ENCODE results near the gene NHS.
A peak's percentile ranks its signal among the peaks of the same experiment; 100 is the strongest.
"Not testable (repeated sequence)": the region's sequence is repeated elsewhere in the genome, so short reads cannot be mapped to it uniquely, and the experiment has no call there.

Gene NHS

DNA sequence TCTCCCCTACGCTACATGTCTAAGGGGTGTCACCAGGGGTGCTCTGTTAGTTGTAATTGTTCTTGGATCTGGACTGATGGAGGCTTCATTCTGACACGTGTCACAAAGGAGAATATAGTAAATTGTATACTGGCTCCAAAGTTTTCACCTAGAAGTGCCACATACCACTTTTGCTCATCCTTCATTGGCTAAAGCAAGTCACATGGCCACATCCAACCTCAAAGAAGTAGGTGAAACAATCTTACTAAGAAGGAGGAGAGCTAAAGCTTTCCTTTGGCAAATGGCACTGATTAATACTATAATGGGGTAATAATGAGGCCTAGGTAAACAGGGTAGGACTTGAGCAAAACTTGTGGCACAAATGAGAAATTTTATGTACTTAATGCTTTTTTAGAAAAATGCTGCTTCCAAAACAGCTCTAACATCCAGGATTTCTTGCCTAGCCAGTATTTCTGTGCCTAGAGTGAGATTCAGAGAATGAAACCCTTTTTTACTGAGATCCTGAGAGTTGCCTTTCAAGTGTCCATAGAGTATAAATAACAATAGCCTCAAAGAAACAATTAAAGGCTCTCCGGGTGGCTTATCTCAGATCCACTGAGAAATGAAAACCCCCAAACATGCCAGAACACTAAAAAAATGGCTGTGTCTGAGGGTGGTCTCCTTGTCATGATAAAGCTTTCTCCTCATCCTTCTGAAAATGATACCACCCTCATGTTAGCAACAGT is 34.7 kb downstream of the NHS start:
- no peak for DNase-seq

DNA sequence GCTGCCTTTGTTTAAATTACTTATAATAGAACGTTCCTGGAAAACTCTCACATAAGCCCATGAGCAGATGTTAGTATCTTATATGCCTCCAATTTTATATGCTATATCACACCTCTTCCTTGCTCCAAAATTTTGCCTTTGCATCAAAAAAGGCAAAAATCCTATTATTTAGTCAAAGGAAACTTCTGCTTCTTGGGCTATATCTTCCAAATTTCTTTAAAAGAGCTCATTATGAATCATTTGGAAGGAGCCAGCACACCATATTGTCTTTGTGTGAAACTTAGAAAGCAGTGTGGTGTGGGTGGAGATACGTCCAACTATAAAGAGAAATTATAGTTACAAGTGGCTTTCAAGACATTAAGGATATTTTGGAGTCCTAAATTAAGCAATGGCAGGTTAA is 35.7 kb downstream of the NHS start:
- no peak for DNase-seq

DNA sequence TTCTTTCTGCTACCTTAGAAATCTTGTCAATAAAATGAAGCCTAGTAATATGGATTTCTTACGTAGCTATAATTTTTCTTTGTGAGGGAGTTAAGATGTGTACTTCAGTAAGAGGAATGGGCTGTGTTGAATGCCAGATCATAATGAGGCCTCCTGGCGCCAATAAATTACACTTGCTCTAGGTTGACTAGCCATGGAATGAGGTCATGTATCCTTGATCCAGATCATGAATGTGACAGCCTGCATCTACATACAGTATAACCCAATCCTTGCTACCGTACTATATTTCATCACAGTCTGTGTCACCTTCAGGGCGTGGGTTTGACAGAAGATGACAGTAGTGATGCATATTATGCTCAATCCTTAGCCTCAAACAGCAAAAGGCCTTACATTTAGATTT is 36.2 kb downstream of the NHS start:
- DNase-seq: peak; percentile 55

DNA sequence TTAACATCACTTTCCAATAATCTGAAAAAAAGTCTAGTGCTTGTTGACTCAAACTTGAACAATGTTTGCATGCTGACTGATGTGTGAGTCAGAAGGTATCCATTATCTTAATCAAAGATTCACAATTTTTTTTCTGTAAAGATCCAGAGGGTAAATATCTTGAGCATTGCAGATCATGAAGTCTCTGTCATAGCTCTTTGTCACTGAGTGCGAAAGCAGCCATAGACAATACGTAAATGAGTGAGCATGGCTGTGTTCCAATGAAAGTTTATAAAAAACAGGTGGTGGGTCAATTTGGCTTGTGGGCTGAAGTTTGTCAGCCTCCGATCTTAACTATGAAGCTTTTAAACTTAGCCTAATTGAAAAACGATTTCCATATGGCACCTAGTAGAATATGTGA is 37.7 kb downstream of the NHS start:
- DNase-seq: no peak

DNA sequence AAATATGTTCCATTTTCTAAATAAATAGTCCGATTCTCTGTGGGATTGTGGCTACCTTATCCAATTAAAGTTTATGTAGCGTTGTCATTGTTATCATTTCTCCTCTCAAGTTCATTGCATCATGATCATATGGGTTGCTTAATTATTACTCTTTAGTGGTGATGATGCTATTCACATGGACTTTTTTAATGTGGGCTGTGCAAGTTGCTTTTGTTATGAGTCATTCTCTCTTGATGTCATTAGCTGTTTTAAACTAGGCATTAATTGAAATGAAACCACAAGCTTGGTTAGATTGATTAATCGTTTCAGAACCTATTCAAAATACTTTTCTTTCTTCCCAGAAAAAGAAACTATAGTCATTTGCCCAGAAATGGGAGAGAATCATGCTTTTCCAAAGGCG is 38.2 kb downstream of the NHS start:
- DNase-seq: no peak

DNA sequence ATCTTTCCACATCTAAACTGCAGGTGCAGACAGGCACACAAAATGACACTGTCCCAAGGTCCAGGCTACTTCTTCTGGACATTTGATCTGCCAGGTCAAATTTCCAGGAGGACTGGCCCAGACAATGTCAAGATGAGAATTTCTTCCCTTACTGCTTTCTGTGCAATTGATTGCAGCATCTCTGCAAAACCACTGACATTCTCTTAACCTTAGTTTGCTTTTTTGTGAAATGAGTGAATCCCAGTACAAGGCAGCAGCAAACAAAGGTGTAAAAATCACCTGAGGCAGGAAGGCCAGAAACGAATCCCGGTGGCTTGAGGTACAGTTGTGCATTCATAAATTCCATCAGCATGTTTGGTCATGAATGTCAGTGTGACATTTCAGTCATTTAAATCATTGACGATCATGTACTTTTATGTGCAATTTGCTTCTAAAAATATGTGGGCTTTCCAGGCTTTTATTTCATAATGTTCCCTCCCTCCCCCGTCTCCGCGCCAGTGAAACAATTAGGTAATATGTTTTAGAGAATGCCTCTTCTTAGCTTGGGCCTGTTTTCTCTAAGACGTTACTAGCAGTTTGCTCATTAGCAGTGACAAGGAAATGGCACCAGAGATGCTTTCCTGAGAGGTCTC is 39.1 kb downstream of the NHS start:
- DNase-seq: no peak

DNA sequence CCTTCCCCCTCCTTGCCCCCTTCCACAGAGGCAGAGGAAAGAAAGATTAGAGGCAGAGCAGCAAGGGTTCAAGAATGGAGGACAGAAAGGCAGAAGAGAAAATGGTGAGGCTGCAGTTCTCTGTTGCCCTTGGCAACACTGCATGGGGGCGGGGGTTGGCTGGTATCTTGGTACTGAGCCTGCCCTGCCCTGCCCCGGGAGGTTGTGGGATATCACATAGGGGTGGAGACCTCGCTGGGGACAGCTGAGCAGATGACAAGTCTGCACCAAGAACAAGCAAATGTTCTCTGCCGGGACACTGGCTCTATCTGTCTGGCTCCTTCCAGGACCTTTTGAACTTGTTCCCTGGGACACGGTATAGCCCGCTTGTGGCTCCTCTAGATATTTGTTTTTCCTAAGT is 39.8 kb downstream of the NHS start:
- DNase-seq: no peak

DNA sequence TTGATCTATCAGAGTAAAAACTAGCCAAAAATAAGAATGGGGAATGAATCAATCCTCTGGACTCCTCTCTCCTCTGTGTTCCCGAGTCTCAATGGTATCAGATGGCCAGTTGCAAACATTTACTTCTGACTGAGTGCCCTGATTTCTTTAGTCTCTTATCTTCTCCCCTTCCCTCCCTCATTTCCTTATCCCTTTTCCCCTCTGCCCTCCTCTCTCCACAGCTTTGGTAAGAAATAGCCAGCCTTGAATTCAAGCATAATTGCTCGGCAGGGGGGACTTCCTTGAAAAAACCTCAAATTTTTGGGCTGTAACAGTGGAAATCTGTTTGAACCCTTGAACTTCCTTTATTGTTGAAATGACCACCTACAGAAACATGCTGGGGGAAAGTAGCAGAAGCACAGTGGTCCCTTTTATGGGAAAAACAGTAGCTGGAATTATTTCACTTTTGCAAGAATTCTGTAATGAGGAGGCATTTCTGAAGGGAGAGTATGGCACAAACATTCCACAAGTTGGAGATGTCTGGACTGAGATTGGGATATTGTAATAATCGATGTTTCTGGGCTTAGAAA is 40.3 kb downstream of the NHS start:
- DNase-seq: no peak

DNA sequence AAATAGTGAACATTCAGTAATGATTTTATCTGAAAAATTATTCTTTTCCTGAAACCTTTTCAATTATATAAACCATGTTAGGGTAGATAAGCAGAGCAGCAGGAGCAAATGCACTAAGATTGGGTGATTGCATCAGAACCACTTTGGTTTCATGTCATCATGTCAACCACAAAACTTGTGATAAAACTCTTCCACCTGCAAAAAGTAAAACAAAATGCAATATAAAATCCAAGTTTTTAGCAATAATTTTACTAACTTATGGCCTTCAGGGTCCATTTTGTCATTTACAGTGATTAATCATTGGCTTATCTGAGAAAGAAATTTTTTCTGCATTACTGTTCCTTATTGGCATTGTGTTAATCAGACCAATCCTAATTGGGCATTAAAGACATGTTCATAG is 42.4 kb downstream of the NHS start:
- DNase-seq: no peak

DNA sequence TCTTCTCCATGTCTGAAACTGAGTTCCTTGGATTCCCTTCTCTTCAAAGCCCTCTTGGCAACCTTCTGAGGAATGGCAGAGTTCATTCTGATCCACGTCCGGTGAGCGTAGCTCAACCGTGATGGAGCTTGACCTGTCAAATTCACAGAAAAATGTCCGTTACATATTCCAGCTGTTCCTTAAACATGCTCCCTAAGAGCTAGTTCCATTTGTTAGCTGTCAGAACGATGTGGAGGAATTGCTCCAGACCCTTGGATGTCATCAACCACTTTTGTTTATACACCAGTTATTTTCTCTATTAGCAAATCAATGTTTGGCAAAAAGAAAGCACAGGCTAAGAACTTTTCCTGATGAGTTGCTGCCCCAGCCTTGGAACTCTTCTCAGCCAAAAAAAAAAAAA is 50.1 kb downstream of the NHS start:
- no peak for DNase-seq

DNA sequence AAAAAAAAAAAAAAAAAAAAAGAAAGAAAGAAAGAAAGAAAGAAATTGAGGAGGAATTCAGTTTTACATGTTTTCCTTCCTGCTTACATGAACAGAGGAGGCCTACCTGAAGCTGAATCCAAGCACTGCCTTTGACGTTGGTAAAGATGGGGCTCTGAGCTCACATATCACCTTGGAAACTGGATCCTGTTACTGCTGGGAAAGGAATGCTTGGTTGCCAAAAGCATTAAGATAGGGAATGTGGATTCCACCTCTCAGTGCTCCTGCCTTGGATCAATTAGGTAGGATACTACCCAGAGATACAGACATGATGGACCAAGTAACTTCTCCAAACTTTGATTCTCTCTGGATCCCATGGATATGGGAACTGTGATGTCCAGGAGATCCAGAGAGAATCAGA is 50.6 kb downstream of the NHS start:
- no peak for DNase-seq

DNA sequence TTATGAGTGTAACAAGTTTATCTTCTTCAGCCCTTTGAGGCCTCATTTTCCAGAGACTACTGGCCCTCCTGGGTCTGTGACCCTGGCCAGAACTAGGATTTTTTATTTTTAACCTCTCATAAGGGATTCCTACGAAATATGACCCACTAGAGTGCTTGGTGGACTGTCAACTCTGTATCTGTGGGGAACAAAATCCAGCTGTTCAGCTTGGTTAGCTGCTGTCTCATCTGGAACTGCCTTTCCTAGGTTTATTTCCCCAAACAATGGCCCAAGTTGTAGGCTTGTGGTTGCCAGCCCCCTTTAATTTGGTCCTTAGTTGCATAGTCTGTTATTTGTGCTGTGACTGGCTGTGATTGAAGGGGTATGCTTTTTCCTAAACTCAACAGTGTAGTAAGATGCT is 56.2 kb downstream of the NHS start:
- DNase-seq: no peak

DNA sequence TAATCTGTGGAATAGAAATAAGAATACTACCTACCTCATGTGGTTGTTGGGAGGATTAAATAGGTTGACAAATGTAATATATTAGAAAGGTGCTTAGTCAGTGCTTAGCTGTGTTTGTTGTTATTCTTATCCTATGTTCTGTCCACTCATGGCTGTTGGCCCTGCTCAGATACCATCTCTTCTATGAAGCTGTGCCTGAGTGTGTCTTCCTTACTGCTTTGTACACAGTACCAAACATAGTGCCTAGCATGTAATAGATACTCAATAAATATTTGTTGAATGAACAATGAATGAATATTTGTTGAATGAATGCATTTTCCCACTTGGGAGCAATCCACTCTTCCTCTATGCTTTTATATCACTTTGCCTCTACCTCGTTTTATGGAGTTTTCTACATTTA is 57.2 kb downstream of the NHS start:
- DNase-seq: no peak

DNA sequence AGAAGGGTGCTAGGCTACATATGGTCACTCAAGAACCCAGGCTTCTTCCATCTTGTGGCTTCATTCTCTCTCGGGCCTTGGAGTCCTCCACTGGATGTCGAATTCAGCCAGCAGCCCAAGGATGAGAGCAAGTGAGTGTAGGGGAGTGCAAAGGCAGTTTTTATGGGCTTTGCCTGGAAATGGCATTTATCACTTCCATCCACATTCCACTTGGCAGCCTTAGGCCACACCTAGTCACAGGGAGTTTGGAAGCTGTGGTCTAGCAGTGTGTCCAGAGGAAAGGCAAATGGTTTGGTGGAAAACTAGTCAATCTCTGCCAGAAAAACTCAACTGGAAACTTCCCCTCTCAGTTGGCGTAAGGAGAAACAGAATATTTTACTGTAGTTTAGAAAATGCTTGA is 59.0 kb downstream of the NHS start:
- DNase-seq: no peak

DNA sequence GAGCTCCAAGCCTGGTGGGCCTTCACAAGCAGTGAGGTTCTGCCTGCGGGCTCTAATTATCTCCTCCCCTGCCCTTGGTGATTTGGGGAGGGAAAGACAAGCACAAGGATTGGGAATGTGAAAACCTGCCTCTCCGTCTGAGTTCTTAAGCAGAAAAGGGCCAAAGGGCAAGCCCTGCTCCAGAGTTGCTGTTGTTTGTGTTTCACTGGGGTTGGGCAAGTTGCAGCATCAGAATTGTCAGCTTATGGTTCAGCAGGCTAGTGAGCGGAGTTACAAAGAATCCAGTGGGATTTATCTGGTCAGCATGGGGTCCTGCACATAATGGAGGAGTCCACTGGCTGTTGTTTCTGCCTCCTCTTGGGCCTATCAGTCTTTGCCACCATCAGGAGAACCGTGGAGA is 60.5 kb downstream of the NHS start:
- DNase-seq: no peak

DNA sequence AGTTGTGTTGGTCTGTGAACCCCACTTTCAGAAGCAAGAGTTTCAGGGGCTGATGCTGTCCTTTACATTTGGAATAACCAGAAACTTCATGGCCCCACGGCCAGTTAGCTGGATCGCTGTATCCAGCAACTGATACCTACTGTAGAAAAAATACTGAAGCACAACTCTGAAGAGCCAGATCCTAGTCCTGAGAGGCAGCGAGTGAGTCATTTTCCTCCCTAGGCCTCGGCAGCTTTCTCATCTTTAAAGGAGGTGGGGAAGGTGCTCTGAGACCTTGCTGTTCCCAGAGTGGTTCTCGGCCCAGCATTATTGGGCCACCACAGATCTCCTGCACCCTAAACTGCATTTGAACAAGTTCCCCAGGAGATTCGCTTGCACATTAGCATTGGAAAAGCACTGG is 63.2 kb downstream of the NHS start:
- DNase-seq: no peak

DNA sequence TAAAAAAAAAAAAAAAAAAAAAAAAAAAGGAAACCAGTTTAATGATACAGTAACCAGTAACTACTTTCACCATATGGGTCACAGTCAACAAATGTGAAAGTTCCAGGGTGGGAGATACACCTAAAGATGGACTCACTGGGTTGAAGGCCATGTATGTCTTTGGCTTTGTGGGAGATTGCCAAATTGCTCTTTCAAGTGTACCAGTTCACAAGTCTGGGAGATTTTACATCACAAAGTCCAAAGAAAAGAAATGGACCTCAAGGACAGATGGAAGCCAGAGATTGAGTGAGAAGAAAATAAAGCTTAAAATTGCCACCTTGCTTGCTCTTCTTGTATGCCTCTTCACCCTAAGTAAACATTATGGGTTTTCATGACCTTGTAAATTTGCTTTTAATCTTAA is 65.3 kb downstream of the NHS start:
- DNase-seq: no peak

DNA sequence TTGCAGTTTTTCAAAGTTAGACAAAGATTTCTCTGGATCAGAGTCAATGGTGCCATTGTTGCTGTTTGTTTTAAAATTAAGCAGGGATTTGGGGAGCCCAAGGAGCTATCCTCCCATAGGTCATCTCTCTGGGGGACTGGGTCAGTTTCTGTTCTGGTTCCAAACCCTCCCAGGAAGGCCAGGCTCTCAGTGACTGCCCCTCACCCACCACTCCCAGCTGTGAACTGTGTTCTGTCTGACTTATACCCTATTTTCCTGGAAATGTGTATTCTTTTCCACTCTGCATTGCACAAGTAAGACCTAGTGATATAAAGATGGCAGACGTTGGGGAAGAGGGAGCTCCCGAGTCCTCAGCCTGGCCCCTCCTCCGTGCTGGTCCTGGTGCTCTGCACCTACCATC is 65.8 kb downstream of the NHS start:
- DNase-seq: no peak

DNA sequence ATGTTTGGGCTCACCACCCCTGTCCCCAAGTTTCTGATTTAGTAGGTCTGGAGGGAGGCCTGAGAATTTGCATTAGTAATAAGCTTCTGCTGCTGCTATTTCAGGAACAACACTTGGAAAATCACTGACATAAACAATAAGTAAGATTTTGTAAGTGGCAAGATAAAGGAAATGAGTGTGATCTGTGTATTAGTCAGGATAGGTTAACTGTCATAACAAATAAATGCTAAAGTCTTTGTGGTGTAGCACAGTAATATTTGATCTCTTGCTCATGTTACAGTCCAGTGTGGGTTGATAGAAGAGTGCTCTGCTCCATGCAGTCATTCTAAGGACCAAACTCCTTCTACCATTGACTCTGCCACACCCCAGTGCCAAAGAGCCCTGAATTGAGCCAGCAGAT is 67.0 kb downstream of the NHS start:
- DNase-seq: no peak

DNA sequence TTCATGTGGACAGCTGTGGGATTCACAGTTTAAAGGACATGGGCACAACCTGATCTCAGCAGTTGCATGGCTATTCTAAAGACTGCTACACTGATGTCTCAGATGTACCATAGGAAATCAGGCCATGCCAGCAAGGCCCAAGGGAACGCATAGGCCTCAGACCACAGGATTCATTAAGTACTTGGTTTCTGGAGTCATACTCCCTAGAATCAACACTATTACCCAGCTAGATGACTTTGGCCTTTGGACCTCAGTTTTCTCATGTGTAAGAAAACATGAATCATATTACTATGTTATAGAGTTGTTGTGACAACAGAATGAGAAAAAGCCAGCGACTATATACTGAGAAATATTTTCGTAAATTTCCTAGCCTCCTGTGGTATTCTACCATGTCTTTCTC is 67.9 kb downstream of the NHS start:
- DNase-seq: no peak

DNA sequence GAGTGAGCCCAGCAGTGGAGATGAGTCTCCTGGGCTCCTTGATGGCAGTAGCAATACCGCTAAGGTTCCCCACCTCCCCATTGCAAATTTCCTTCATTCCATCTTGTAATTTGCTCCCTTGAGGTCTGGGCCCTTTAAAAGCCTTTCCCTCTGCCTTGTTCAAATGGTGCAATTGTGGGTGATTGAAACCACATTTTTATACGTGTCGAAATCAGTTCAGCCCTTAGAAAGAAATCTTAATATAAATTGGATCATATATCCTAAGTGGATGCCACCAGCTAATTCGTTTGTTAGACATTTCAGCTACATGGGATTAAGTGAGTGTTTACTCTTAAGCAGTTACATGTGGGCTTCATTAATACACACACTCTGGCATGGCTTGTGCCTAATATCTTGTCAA is 68.6 kb downstream of the NHS start:
- no peak for DNase-seq

DNA sequence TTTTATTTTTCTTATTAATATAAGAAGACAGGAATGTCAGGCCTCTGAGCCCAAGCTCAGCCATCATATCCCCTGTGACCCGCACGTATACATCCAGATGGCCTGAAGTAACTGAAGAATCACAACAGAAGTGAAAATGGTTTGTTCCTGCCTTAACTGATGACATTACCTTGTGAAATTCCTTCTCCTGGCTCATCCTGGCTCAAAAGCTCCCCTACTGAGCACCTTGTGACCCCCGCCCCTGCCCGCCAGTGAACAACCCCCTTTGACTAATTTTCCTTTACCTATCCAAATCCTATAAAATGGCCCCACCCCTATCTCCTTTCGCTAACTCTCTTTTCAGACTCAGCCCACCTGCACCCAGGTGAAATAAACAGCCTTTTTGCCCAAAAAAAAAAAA is 71.3 kb downstream of the NHS start:
- not testable (repeated sequence) for DNase-seq

DNA sequence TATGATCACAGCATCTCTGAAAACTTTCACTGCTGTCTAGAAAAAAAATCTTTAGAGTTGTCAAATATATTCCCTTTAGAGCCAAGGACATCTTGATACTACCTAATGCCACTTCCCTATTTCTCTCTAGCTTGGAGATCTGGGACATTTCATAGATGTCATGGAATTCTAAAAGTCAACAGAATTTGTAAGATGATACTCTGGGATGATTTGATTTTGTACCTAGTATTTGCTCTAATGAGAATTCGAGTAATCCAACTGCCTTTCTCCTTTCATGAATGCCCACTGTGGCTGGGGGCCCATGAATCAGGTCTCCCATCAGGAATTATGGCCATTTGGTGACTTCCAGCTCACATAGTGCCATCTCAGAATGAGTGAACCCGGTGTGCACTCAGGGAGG is 73.2 kb downstream of the NHS start:
- DNase-seq: no peak

DNA sequence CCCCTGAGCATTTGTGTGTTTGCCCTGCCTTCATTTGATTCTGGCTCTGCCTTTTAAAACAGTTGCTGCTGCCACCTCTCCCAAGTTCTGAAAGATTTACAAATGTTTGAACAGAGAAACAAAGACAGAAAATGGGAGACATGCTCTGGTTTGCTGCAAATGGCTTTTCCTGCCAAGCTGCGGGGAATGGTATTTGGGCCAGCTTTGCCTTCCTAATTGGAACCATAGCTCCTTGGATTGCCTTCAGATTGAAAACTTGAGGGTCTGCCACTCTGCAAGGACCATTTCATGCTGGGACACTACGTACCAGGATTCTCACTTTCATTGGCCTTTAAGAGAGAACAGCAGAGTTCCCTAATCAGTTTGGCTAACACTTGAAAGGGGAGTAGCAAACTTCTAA is 74.9 kb downstream of the NHS start:
- DNase-seq: no peak

DNA sequence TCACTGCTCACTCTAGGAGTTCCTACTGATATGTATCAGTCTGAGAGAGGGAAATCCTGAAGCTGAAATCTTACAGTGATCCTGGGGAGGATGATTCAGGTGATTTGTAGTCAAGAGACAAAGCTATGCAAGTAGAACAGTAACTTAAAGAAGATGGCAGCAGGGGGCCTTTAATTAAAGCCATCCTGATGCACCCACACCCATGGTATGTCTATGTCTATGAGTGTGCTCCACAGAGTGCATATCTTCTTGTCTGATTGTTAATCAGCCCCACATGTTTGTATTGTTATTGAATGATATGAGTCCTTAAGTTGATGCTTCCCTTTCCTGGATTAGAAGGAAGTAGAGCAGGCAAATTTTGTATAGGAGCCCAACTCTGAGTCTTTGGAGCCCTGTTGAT is 78.8 kb downstream of the NHS start:
- no peak for DNase-seq
